ENCODE results near the gene CWC22.
"Not testable (repeated sequence)": the region's sequence is repeated elsewhere in the genome, so short reads cannot be mapped to it uniquely, and the experiment has no call there.

The CWC22 gene

DNA sequence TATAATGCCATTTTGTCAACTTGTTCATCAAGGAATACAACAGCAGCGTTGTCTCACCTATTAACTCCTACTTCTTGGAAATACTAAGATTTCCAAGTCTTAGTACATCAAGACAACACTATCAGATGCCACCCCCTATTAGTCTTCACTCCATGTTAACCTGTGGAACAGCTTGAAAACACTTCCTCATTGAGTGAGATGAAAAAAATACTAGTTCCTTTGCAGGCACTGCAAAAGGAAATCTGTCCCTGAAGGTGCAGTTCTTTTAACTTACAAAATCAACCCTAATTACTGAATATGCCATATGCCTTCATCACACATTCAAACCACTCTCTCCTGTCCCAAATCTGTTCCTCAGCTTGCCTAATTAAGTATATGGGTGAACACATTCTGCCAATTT is 4.0 kb downstream of the CWC22 start:
- DNase-seq (ENCODE audit: low read depth in 3 of 3), result no peak

DNA sequence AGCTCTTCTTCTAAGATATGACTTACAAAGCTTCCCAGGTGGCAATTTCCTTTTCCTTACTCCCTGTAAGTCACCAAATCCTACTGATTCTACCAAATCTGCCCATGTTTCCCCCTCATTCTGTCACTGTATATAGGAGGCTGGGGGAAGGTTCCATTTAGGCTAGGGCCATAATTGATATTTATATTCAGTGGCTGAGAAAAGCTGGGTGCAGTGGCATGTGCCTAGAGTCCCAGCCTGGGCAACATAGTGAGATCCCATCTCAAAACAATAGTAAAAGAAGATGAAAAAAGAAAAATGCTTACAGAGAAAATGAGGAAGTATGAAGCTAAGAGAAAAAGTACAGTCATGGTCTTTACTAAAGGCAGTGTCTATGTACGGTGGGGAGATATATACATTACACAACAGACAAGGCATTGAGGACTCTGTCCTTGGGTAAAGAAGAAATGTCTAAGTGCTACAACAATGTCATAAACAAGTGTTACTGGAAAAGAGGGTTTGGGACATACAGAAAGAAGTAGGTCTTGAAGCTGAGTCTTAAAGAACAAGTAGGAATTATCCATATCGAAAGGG is 4.8 kb downstream of the CWC22 start:
- no peak for DNase-seq (ENCODE audit: low read depth in 3 of 3)

DNA sequence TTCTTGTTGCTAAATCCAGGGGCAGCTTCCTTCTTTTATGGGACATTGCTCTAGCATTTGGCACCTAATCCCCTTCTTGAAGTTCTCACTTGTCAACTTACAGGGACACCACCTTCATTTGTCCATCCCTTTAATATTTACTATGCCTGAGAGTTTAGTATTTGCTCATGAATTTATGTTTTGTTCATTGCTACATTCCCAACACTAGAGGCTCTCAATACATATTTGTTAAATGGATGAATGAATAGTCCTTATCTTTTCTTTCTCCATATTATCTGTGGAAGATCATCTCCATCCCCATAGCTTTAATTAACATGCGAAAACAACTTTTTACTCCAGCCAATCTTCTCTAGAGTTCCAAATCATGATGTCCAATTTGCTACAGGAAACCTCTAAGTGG is 5.4 kb downstream of the CWC22 start:
- DNase-seq (ENCODE audit: low read depth in 3 of 3), result no peak

DNA sequence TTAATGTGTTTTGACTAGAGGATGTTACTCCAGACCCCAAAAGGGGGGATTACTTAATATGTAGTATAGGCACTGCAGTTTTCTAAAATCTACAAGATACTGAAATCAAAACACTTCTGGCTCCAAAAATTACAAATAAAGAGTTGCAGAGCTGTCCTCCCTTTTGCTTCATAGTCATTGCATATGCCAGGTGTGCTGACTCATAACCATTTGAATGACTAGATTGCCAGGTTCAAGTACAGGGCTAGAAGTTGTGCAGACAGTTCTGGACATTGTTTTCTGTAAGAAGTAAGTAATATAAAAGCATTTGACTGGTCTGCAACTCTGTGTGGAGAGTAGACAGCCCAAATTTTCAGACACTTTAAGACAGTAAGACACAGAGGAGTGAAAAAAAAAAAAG is 6.7 kb downstream of the CWC22 start:
- DNase-seq (ENCODE audit: low read depth in 3 of 3), result no peak

DNA sequence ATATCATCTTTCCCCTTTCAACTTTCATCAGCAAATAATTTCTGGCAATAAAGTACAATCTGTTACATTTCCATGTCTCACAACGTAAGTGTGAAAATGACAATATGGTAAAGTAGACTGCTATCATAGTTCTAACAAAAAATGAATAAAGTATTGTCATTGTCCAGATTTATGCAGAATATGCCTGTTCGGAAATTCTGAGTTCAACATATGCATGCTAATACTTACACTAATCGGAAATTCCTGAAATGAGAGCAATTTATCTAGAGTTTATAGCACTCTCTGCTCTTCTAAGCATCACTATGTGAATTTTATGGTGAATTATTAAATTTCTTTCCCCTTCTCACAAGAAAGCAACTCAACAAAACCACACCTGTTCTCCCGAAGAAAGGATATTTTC is 8.1 kb downstream of the CWC22 start:
- no peak for DNase-seq (ENCODE audit: low read depth in 3 of 3)

DNA sequence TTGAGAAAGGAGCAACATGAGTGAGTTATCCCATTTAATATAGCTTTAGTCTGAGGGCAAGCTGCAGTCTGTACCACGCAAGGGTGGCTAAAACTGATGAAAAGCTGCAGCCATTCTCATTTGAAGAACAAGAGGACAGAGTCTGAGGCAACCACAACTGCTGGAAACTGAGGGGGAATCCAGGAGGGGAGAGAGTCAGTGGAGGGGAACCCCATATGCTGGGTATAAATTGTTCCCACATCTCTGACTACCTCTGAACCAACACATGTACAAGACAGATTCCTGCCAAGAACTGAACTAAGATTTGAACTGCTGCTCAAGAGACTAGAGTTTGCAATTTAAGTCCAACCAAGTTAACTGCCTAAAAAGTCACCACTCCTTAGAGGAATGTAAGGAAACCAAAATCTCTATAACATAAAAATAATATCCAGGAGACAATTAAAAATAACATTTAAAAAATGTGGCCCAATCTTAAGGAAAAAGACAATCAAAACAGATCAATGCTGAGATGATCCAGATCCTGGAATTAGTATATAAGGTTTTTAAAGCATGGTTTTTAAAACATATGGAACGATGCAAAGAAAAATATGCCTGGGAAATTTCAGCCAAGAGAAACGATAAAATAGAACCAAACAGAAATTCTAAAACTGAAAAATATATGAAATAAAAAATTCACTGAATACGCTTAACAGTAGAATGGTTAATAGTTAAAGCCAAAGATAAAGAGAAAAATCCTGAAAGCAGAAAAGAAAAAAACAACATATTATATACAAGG is 11.2 kb downstream of the CWC22 start:
- DNase-seq (ENCODE audit: low read depth in 3 of 3), result no peak

DNA sequence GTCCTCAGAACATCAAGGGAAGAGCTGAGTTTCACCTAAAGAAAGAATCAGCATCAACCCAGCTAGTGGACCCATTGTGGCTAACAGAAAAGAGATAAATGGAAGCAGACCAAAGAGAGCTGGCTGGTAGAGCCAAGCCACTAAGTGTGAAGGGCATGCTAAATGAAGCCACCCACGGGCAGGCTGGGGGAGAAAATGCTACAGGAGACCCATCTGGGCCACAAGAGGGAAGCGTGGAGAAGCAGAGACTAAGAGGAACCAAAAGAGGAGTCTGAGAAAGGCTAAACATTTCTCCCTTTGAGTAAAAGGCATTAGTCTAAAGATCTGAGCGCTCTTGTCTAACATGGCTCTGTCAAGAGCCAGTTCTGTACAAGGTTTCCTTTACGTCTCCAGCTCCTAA is 15.8 kb downstream of the CWC22 start:
- no peak for DNase-seq (ENCODE audit: low read depth in 3 of 3)

DNA sequence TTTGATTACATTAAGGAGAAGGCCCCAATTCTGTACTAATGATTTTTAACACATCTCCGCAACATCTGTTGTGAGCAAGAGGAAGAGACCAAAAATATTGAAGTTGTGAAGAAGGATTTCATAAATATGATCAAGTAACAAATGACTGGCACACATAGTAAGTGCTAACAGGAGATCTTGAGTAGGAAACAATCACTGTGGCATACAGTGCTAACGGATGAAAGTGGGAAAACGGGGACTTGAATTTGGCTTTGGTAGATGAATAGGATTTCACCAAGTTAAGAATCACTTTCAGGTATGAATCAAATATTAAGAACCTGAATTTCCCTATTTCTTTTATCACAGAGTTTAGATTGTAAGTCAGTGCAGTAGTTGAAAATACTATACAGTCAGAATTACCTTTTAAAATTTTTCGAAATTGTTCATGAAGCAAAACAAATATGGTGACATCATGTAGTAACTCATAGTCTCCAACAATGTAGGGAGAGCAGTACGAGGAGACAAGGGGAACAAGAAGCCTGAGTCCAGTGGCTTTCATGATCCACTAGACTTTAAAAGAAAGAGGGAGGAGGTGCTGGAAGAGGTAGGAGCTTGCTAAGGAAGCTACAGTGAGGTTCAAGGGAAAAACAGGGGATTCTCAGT is 16.3 kb downstream of the CWC22 start:
- no peak for DNase-seq (ENCODE audit: low read depth in 3 of 3)

DNA sequence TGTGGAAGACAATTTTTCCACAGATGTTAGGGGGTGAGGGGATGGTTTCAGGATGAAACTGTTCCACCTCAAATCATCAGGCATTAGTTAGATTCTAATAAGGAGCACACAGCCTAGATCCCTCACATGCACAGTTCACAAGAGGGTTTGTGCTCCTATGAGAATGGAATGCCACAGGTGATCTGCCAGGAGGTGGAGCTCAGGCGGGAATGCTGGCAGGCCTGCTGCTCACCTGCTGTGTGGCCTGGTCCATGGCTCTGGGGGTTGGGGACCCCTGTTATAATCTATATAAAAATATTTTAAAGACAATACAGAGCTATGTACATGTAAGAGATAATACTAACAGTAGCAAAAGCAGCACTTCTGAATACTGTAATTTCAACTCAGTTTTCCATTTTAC is 19.2 kb downstream of the CWC22 start:
- DNase-seq (ENCODE audit: low read depth in 3 of 3), result no peak

DNA sequence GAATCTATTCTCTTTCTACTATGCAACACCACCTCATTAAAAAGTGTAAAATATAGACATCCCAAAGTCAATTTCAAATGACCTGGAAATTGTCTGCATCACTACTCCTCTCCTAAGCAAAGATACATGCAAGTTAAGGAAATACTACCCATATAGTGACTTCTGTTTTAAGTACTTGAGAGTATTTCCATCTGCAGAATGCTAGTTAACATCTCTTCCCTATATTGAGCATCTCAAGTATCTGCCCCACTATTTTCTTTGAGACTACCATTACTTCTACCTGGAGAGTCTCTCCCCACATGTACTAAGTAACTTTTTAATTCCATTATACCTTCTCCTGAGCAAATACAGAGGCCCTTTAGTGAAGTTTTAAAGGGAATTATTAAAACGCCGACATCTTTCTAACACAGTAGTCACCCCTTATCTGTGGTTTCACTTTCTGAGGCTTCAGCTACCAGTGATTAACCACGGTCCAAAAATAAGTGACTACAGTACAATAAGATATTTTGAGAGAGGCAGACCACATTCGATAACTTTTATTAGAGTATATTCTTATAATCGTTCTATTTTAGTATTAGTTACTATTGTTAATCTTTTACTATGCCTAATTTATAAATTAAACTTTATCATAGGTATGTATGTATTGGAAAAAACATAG is 21.8 kb downstream of the CWC22 start:
- DNase-seq (ENCODE audit: low read depth in 3 of 3), result no peak

DNA sequence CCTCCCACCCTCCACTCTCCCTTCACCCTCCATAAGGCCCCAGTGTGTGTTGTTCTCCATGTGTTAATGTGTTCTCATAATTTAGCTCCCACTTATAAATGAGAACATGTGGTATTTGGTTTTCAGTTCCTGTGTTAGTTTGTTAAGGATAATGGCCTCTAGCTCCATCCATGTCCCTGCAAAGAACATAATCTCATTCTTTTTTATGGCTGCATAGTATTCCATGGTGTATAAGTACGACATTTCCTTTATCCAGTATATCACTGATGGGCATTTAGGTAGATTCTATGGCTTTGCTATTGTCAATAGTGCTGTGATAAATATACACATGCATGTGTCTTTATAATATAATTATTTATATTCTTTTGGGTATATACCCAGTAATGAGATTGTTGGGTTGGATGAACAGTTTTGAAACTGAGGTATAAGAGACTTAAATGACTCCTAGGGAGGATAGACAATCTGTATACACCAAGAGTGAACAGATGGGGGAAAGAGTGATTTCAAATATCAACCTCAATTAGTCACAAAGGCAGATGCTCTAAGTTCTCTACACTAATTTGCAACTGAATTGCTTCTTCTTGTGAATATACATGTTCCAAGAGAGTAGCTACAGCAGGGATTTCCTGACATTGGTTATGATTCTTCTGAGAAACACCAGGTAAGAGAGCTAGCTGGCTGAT is 23.7 kb downstream of the CWC22 start:
- no peak for DNase-seq (ENCODE audit: low read depth in 3 of 3)

DNA sequence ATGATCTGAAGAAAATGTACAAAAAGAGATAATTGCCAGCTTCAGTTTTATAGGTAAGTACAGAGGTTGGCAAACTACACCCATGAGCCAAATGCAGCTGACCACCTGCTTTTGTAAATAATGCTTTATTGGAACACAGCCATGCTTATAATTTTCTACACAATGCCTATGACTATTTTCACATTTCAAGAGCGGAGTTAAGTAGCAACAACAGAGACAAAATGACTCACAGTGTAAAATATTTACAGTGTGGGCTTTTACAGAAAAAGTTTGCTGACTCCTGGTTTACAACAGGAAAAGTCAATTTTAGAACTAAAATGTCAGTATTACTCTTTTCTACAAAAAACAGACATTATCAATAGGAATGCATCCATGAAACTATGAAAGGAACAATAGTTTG is 26.0 kb downstream of the CWC22 start:
- DNase-seq (ENCODE audit: low read depth in 3 of 3), result no peak

DNA sequence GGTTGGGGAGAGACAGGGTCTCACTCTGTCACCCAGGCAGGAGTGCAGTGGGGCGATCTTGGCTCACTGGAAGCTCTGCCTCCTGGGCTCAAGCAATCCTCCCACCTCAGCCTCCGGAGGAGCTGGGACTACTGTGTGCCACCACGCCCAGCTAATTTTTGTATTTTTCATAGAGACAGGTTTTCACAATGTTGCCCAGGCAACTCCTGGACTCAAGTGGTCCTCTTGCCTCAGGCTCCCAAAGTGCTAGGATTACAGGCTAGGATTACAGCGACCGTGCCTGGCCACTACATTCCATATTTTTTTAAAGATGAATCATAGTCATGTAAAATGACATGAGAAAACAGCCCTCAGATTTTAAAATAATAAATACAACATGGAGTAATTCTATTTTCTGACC is 32.3 kb downstream of the CWC22 start:
- no peak for DNase-seq (ENCODE audit: low read depth in 3 of 3)

DNA sequence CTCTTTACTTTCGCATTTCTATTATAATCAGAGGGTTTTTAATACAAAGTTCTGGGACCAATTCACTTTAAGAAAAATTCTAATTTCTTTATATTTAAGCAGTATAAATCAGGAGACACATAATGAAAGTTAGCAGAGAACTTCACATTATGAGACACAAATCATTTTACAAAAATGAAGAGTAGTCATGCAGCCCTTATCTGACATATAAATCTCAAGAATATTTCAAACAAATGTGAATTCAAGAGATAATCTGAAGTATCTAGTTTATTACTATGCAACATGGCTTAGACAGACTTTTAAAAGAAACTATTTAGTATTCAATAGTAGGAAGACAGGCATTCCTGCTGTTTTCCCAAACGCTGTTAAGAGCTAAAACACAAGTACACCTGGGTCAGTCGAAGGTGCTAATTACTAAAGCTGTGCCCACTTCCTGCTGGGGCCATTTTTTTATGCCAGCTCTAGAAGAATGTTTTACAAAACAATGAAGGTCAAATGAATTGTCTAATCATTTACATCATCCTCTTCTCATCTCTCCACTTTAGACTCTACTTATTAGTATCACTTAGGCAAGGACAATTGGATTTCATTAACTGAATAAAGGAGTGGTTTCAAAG is 40.2 kb downstream of the CWC22 start:
- no peak for DNase-seq (ENCODE audit: low read depth in 3 of 3)

DNA sequence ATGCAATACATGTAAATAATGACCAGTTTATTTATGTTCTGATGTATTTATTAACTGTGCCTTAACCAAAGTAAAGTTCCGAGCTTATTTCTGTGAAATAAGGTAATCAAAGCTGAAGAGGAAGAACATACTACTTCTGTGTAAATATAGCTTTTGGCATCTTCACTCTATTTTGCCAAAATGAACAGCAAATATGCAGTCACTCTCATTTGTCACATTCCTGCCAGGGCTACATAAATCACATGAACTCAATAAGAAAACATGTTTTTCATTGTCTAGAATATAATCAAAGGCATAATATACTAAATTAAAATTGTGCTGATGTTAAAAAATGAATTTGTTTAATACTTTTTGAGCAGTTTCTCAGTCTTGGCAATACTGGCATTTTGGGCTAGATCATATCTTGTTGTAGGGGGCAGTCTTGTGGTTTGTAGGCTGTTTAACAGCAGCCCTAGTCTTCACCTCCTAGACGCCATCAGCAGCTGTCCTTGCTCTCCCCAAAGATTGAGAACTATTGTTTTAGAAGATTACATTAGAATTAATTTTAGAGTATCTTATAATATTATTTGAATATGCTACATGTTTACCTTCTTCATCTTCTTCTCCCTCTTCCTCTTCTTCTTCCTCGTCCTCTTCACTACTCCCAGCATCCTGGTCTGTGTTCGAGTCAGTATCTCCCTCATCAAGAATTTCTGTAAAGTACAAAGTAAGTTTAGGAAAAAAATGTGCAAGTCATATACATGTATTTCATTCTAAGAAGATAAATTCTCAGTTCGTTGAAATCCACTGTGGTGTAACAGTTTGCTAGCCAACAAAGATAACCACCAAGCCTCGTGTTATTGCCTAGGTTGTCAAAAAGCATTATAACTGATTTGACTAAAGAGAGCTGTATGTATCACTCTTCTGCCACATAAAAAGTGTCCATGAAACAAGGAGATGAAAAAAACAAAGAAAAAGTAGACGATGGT is 41.5 kb downstream of the CWC22 start:
- DNase-seq (ENCODE audit: low read depth in 3 of 3), result no peak

DNA sequence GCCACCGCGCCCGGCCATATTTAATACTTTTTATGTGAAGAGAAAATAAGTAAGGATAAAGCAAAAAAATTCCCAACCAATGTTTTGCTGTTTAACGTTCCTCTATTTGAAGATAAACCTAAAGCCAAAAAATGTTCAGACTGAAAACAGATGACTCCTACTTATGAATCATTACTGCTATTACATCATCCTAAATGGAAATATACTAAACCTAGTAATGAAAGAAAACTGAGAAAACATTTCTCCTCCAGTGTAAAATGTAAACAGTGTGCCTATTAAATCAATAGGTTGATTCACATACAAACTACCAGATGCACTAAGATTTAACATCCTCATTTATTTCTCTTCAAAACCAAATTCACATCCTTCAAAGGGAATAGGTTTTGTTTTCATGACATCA is 43.5 kb downstream of the CWC22 start:
- no peak for DNase-seq (ENCODE audit: low read depth in 3 of 3)

DNA sequence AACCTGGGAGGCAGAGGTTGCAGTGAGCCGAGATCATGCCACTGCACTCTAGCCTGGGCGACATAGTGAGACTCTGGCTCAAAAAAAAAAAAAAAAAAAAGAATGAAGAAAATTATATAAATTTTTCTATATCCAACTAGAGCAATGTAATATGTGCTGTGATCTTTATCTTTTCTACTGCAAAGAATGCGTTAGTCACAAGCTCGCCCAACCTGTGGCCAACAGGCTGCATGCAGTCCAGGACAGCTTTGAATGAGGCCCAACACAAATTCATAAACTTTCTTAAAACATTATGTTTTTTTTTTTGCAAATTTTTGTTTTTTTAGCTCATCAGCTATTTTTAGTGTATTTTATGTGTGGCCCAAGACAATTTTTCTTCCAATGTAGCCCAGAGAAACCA is 48.8 kb downstream of the CWC22 start:
- not testable (repeated sequence) for DNase-seq (ENCODE audit: low read depth in 3 of 3)

DNA sequence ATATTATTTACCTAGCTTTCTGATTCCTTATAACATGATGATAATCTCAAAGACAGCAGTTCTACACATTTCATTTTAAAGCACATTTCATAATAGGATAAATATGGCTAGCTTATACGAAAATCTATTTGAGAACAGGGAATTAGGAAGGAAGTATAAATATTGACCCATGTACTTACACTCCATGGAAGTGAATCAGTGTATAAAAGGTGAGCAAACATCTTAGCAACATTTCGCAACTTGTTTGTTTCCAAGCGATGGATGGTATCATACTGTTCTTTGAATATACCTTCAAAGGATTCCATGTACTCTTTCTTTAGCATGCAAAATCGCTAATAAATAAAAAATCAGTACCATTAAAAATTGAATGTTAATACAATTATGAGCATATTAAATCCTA is 53.1 kb downstream of the CWC22 start:
- no peak for DNase-seq (ENCODE audit: low read depth in 3 of 3)

DNA sequence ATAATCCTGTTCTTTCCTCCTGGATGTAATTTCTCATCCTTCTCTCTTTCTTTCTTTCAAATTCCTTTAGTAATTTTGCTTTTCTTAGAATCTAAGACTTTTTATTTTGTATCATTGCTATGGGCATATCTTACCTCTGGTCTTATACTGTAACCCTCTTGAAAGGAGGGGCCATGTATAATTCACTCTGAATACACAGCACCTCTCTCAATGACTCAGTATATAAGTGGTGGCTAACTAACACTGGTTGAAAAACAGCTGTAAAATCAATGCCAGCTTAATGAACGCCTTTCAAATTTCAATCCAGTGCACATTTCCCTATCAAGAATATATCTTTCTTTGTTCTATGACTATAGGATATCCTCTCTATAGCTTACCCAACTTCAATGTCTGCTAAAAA is 53.7 kb downstream of the CWC22 start:
- DNase-seq (ENCODE audit: low read depth in 3 of 3), result no peak

DNA sequence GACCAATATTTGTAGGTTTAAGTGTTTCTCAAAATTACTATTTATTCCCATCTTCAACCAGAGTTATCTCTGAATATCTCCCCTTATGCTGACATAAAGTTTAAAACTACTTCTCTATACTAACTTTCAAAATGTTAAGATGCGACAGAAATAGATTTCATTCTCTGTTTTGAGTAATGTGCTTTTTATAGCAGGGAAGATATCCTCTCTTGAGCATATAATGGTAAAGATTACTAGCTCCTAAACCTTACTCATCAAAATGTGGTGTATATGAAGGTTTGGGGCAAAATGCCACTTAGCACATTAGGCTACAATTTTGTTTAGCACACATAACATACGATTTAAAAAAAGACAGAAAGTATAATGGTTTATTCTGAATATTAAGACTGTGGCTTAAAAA is 54.4 kb downstream of the CWC22 start:
- no peak for DNase-seq (ENCODE audit: low read depth in 3 of 3)

DNA sequence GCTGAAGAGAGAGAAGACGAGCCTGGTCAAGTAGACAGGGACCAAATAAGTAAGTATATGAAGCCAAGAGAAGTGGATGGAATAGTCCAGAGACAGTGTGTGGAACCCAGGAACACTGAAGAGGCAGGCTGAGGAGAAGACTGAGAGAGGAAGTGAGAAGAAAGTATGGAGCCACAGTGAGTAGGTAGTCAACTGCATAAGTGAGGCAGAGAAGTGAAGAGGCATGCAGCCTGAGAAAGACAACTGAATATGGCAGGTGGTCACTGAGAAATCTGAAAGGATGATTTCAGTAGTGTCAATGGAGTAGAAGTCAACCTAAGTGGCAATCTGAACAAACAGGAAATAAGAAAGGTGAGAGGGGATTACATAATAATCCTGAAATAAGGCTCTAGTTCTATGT is 55.4 kb downstream of the CWC22 start:
- DNase-seq (ENCODE audit: low read depth in 3 of 3), result no peak

Data from stimulated activated CD4-positive, alpha-beta T cell treated with anti-CD3 and anti-CD28 coated beads, TNF-alpha, amount 100 ng/mL, for 48 hours (primary cell).